GM12892 (cell line): ENCODE measurements around the gene DLG2.

ENCODE experiments used
- POLR2A ChIP-seq: IDR thresholded peaks from 2 replicates; pipeline ENCODE4 v1.6.1; 2011; ENCODE audit warnings: low read depth, low read length, control low read depth
- POLR2AphosphoS5 ChIP-seq: IDR thresholded peaks from 2 replicates; pipeline ENCODE4 v1.6.1; 2011; ENCODE audit warnings: low read depth, low read length, control low read depth
- TAF1 ChIP-seq: IDR thresholded peaks from 2 replicates; pipeline ENCODE4 v1.6.1; 2011; ENCODE audit warnings: low read depth, mild to moderate bottlenecking, control low read depth, low read length, borderline replicate concordance

DNA sequence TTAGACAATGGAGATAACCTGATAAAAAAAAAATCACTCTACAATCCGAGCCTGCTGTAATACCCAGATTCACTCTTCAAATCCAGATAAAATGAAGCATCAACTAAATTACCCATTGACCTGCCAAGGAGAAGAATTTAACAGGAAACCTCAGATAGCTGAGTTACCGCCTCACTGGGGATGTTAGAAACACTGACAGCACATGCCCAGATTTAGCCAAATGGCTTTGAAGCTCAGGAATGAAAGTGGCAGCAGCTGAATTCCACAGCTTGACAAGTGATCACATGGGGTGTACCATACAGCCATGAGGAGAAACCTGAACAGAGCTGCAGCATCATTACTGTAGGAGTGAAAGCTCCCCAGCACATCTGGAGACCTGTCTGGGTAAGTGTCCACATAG, 807.6 kb downstream of the DLG2 start:
- no peak for TF ChIP-seq POLR2A
- TF ChIP-seq POLR2AphosphoS5: no peak
- no peak for TF ChIP-seq TAF1
